ENCODE data around the gene AMOTL2.

Gene AMOTL2

DNA sequence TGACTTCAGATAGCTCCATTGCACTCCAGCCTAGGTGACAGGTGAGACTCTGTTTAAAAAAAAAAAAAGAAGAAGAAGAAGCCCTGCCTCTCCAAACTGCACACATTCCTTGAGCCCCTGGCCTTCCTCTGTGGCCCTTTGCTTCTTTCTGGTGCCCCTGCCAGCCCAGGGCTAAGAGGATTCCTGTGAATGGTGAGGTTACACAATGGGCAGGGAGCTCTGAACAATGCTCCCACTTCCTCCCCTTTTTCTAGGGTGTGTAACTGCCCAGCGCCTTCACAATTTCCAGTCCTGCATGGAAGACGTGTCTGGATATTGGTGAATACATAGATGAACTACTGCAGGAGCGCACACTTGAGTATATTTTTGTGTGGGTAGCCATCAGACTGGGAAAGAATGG, 3.6 kb upstream of the AMOTL2 start:
- DNase-seq (ENCODE audit: insufficient read length) (no peak), FAIRE-seq (no peak)
- TF ChIP-seq POLR2AphosphoS5 (IDR thresholded peaks at IDR 0.05; ENCODE audit: low read depth, low read length) (no peak), TAF1 (IDR thresholded peaks at IDR 0.05; ENCODE audit: borderline replicate concordance, low read depth, low read length) (no peak), POLR2A (IDR thresholded peaks at IDR 0.05; ENCODE audit: low read depth, low read length) (no peak)

DNA sequence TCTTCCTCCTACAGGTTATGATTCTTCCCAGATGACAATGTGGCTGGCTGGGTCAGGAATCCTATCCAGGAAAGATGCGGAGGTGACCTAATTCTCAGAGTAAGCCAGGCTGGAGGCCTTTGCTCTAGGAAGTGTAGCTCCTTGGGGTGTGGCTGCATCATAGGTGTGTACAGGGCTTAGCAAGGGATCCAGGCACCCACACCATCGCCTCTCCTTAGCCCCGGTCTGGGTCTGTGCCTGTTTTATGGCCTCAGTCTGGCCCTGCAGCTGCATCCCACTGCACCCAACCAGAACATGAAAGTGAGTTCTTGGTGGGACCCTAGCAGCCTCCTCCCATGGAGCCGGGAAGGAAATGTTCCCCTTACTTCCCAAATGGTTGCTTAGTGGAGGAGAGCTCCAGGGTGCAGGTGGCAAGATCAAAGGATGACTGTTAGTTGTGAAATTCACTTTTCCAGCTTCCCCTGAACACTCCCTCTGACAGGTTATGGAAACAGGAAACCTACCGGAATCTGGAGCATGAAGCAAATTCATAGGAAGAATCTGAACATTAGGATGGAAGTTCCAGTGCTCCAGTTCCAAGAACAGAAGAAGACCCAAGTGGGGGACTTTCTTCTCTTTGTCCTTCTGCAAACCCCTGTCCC, 2.7 kb upstream of the AMOTL2 start:
- TF ChIP-seq POLR2A (IDR thresholded peaks at IDR 0.05; ENCODE audit: low read depth, low read length) (no peak), TAF1 (IDR thresholded peaks at IDR 0.05; ENCODE audit: borderline replicate concordance, low read depth, low read length) (no peak), POLR2AphosphoS5 (IDR thresholded peaks at IDR 0.05; ENCODE audit: low read depth, low read length) (no peak)
- DNase-seq (ENCODE audit: insufficient read length) (no peak), FAIRE-seq (no peak)

DNA sequence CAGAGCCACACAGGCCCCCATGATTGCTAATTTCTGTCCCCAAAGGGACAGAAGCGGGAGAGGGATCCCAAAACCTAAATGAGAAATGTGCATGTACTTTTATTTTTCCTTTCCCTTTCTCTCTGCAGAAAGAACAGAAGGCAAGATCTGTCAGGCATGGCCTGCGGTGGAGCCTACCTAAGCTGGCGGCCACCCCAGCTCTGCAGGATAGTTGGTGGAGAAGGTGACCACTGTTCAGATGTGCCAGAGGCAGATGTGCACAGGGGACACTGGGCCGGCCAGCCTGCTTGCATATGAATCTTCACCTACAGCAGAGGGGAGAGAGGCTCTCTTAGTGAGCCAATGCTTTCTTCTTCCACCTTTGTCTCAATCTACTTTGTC, 2.1 kb upstream of the AMOTL2 start:
- no peak for TF ChIP-seq TAF1 (IDR thresholded peaks at IDR 0.05; ENCODE audit: borderline replicate concordance, low read depth, low read length)
- FAIRE-seq (no peak), DNase-seq (ENCODE audit: insufficient read length) (no peak)

DNA sequence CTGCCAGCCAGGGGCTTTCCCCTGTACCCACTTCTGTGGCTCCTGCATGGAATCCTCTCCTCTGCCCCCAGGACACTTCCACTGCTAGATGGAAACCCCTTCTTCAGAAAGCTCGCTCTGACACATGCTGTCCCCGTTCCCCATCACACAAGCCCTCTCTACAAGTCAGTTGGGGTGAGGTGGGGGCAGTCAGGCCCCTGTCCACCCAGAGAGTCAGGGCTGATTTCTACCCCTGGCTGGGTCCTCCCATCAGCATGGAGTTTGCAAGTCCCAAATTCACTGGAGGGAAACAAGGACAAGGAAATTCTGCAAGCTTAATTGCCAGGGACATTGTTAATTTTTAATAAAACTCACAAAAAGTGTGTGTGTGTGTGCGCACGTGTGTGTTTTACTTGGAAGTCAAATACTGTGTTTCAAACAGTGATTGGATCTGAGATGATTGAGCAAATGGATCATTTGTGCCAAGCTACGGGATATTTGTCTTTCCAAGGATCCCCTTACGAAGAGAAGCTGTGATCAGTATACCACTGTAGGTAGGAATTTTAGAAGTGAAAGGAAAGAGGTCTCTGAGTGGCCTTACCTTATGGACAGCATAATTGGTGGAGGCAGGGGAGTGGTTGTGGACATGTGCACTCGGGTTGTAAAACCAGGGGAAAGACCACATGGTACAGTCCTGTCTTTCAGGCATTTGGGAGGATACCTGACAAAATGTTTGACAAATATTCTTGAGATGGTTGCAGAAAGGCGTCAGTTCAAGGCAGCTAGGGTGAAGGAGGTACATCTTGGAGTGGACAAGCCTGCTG, 1.5 kb upstream of the AMOTL2 start:
- no peak for FAIRE-seq
- no peak for DNase-seq (ENCODE audit: insufficient read length)
- no peak for TF ChIP-seq POLR2AphosphoS5 (IDR thresholded peaks at IDR 0.05; ENCODE audit: low read depth, low read length)
- TF ChIP-seq POLR2A (IDR thresholded peaks at IDR 0.05; ENCODE audit: low read depth, low read length) = no peak
- no peak for TF ChIP-seq TAF1 (IDR thresholded peaks at IDR 0.05; ENCODE audit: borderline replicate concordance, low read depth, low read length)

DNA sequence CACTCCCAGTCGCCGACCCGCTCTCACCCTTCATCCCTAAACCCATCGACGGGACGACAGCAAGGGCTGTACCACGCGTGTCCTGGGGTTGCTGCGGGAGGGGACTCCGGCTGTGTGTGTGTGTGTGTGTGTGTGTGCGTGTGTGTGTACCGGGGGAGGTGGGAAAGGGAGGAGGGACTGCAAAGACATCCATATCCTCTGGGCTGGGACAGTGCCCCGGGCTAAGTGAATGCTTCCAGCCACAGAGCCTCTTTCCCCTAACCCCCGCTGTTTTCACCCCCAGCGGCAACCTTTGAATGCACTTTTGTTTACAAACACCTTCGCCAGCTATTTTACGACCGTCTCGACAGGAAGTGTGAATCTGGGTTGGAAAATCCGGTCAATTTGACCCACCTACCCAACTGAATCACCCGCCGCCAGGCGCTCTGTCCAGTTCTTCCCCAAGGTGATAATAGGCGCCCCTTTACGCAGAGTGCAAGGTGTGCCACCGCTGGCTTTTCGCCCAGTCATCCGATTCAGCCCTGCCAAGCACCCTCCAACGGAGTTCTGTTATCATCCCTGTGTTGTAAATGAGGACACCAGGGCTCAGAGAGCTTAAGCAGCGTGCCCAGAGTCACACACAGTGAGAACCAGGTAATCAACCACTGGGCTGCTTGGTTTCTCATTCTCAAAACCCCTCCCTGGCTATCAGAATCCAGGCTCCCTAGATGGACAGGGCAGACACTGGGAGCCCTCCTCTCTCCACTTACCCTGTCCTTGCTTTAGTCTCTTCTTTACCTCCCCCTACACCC, 739 bp upstream of the AMOTL2 start:
- TF ChIP-seq POLR2AphosphoS5 (IDR thresholded peaks at IDR 0.05; ENCODE audit: low read depth, low read length) = no peak
- FAIRE-seq (no peak), DNase-seq (ENCODE audit: insufficient read length) (no peak)

DNA sequence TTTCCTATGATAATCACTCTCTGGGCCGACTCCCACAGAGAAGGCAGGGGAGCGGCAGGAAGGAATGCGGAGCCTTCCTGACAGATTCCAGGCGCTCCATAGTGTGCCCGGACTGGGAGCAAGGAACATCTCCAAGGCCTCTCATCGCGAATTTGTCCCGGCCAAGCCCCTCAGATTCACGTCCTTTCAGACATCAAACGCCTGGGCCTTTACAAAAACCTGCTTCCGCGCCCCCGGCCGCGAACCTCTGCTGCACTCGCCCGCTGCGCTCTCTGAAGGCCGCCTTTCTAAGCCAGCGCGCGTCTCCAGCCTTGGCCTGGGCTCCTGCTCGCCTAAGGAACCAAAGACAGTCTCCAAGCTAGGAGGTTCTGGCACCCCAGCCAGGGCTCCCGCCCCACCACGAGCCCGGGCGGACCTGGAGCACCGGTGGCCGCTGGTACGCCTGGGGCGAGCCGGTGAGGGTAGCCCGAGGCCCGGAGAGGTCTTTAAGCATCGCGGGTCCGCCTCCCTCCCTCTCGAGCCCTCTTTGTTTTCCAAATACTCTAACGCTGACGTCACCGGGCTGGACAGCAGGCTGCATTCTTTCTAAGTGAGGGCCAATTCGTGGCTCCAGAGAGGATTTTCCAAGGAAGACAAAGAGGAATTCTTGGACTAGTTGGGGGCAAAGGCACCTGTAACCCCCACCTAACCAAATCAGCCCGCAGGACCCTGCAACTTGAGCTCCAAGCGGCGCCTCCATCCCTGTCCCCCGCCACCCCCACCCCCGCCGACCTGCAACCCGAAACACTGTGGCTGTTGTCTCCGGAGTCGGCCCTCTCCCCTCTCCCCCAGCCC, 759 bp downstream of the AMOTL2 start:
- FAIRE-seq (no peak), DNase-seq (ENCODE audit: insufficient read length) (no peak)
- no peak for TF ChIP-seq POLR2AphosphoS5 (IDR thresholded peaks at IDR 0.05; ENCODE audit: low read depth, low read length)
- TF ChIP-seq POLR2A (IDR thresholded peaks at IDR 0.05; ENCODE audit: low read depth, low read length) = no peak
- no peak for TF ChIP-seq TAF1 (IDR thresholded peaks at IDR 0.05; ENCODE audit: borderline replicate concordance, low read depth, low read length)

DNA sequence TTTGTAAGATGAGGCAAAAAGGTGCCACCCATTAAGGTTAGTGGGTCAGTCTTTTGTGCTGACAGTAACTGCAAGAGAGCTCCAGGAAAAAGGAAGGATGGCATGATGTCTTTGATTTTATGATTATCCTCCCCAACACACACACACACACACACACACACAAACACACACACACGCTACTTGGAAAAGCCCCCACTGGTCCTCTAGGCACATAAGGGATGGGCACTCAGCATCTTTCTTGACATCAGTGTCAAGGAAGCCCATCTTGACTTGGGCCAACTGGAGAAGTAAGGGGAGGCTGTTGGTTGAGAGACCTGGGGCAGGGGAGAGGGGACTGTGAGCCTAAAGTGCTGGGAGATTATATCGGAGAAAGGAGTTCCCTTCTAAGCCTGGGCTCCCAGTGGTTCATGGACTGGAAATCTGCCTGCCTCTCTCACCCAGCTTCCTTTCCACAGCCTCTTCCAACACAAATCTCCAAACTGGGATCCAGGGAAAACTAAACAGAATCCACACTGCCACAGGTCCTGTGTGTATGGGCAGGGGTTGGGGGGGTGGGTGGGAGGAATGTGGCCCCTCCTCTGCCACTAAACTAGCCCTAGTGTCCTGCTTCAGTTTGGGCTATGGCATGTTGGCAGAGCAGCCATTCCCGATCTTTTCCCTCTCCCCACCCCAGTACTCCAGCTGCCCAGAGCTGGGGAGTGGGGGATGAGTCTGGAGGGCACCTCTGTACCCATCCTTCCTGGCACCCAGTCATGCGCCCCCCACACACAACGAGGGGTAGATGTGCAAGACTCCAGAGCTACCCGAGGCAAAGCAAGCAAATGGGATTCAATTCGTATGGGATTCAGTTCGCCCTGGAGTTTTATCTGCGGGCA, 1.6 kb downstream of the AMOTL2 start:
- DNase-seq (ENCODE audit: insufficient read length) = no peak
- no peak for FAIRE-seq
- TF ChIP-seq POLR2AphosphoS5 (IDR thresholded peaks at IDR 0.05; ENCODE audit: low read depth, low read length) (no peak), POLR2A (IDR thresholded peaks at IDR 0.05; ENCODE audit: low read depth, low read length) (no peak), TAF1 (IDR thresholded peaks at IDR 0.05; ENCODE audit: borderline replicate concordance, low read depth, low read length) (no peak)

DNA sequence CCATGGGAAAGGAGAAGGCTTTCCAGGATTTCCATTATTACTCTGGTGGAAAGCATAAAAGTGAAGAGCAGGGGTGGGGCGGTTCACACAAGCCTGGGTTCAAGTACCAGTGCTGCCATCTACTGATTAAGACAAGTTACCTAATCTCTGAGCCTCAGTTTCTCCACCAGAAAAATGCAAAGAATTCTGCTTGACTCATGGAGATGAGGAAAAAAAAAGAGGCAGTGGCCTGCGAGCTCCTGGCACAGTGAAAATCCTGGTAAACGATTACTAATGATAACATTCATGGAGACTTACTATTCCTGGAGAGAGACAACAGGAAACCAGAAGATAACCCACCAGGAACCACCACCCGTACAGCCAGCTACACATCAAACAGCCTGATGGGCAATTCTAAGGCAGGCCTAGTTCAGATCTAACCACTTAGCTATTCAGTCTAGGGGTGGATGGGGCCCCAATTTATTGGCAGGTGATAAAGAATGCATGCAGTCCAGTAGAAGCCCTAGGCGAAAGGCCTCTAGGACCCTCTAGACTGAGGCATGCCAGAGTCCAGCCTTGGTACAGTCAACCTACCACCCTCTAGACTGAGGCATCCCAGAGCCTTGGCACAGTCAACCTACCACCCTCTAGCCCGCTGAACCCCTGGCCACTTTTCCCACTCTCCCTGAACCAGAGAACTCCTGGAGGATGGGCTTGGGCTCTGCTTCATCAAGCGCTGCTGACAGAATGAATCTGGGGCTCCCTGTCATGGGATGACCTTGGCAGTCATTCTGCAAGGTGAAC, 2.5 kb downstream of the AMOTL2 start:
- DNase-seq (ENCODE audit: insufficient read length) (no peak), FAIRE-seq (no peak)

DNA sequence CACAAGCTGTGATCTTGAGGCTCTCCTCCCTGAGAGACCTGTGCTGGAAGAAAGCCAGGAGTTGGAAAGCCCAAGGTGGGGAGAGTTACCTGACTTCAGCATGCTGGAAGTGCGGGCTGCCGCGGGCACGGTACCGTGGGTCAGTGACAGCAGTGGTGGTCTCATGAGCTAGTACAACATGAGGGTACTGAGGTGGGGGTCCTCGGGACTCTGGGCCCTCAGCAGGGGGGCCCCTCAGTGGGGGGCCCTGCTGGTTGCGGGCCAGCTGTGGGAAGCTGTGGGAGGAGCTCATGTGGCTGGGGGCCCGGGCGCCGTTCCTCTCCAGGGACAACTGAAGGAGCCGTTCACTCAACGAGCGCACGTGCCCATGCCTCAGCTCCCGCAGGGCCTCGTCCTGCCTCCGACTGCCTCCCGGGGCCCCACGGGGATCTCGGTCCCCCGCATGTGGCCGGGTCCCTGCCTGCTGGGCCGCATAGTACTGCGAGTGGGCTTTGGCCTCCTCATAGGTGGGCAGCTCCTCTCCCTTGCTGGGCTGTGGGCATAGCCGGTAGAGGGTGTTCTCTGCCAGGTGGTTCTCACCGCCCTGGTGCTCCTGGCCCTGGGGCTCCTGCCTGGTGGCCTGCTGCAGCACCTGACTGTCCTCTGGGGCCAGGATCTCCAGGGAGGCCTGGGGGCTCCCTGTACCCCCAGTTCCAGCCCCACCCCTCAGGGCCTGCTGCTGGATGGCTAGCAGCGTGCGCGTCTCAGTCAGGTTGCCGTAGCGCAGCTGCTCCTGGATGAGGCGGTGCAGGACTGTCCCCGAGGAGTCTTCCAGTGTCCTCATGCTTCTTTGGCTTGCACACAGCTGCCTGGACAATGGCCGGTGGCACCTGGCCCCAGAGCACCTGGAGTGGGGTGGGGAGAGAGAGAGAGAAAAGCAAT, 3.4 kb downstream of the AMOTL2 start:
- TF ChIP-seq POLR2AphosphoS5 (IDR thresholded peaks at IDR 0.05; ENCODE audit: low read depth, low read length) (no peak), TAF1 (IDR thresholded peaks at IDR 0.05; ENCODE audit: borderline replicate concordance, low read depth, low read length) (no peak), POLR2A (IDR thresholded peaks at IDR 0.05; ENCODE audit: low read depth, low read length) (no peak)
- DNase-seq (ENCODE audit: insufficient read length) (no peak), FAIRE-seq (no peak)

More for the DNA sequence above, 2.5 kb downstream of the AMOTL2 start:
- TF ChIP-seq TAF1 (IDR thresholded peaks at IDR 0.05; ENCODE audit: borderline replicate concordance, low read depth, low read length) (no peak), POLR2A (IDR thresholded peaks at IDR 0.05; ENCODE audit: low read depth, low read length) (no peak), POLR2AphosphoS5 (IDR thresholded peaks at IDR 0.05; ENCODE audit: low read depth, low read length) (no peak)
